ENCODE measurements around the gene MPND.

Gene MPND

GRCh38 chr19:4375164-4376027 lies 32.0 kb downstream of the MPND start:
- H3K36me3 ChIP-seq (ENCODE audit: insufficient read depth, low read length), result no peaks in the 10 kb centered on the region
- H3K79me2 ChIP-seq (ENCODE audit: control insufficient read depth, insufficient read depth, low read length, unreplicated experiment), result peaks cover 70% of the 10 kb centered on the region
- H3K4me1 ChIP-seq (ENCODE audit: control insufficient read depth, insufficient read depth, low read length, unreplicated experiment), result peaks cover 65% of the 10 kb centered on the region
- no peaks in the 10 kb centered on the region for H3K27me3 ChIP-seq (ENCODE audit: insufficient read depth, low read length)
- no peak overlapping the region for H3K4me3 ChIP-seq (ENCODE audit: low read depth, low read length)
- H3K27ac ChIP-seq (ENCODE audit: low read depth, low read length), result peak overlapping the region; percentile 94
- no peak overlapping the region for H2AFZ ChIP-seq (ENCODE audit: low read length, unreplicated experiment)

- Histone ChIP-seq H3K27me3 (ENCODE audit: insufficient read depth, low read length) (no peaks in the 10 kb centered on the region), H2AFZ (ENCODE audit: low read length, unreplicated experiment) (no peak overlapping the region), H3K79me2 (ENCODE audit: control insufficient read depth, insufficient read depth, low read length, unreplicated experiment) (peaks cover 63% of the 10 kb centered on the region), H3K4me1 (ENCODE audit: control insufficient read depth, insufficient read depth, low read length, unreplicated experiment) (peaks cover 64% of the 10 kb centered on the region), H3K36me3 (ENCODE audit: insufficient read depth, low read length) (no peaks in the 10 kb centered on the region), H3K27ac (ENCODE audit: low read depth, low read length) (peak overlapping the region; percentile 94; the same call in 1 of the 2 replicates), H3K4me3 (ENCODE audit: low read depth, low read length) (no peak overlapping the region)
Observed at GRCh38 chr19:4376028-4376670, 32.8 kb downstream of the MPND start.

- H3K4me1 ChIP-seq (ENCODE audit: control insufficient read depth, insufficient read depth, low read length, unreplicated experiment), result peaks cover 64% of the 10 kb centered on the region
- H3K27me3 ChIP-seq (ENCODE audit: insufficient read depth, low read length), result no peaks in the 10 kb centered on the region
- H3K27ac ChIP-seq (ENCODE audit: low read depth, low read length), result no peak overlapping the region; the same call in 1 of the 2 replicates
- no peak overlapping the region for H2AFZ ChIP-seq (ENCODE audit: low read length, unreplicated experiment)
- H3K36me3 ChIP-seq (ENCODE audit: insufficient read depth, low read length), result no peaks in the 10 kb centered on the region
- H3K4me3 ChIP-seq (ENCODE audit: low read depth, low read length), result no peak overlapping the region
- peaks cover 58% of the 10 kb centered on the region for H3K79me2 ChIP-seq (ENCODE audit: control insufficient read depth, insufficient read depth, low read length, unreplicated experiment)
Observed at GRCh38 chr19:4376671-4376990, 33.3 kb downstream of the MPND start.

GRCh38 chr19:4376991-4377781 lies 33.8 kb downstream of the MPND start:
- H3K4me1 ChIP-seq (ENCODE audit: control insufficient read depth, insufficient read depth, low read length, unreplicated experiment), result peaks cover 63% of the 10 kb centered on the region
- H3K36me3 ChIP-seq (ENCODE audit: insufficient read depth, low read length), result no peaks in the 10 kb centered on the region
- no peaks in the 10 kb centered on the region for H3K27me3 ChIP-seq (ENCODE audit: insufficient read depth, low read length)
- H3K4me3 ChIP-seq (ENCODE audit: low read depth, low read length), result no peak overlapping the region
- no peak overlapping the region; the same call in 1 of the 2 replicates for H3K27ac ChIP-seq (ENCODE audit: low read depth, low read length)
- H3K79me2 ChIP-seq (ENCODE audit: control insufficient read depth, insufficient read depth, low read length, unreplicated experiment), result peaks cover 56% of the 10 kb centered on the region
- no peak overlapping the region for H2AFZ ChIP-seq (ENCODE audit: low read length, unreplicated experiment)

- H3K27ac ChIP-seq (ENCODE audit: low read depth, low read length), result no peak overlapping the region
Observed at GRCh38 chr19:4378886-4379285, 35.5 kb downstream of the MPND start.

GRCh38 chr19:4379383-4380253 lies 36.3 kb downstream of the MPND start:
- Histone ChIP-seq H3K4me1 (ENCODE audit: control insufficient read depth, insufficient read depth, low read length, unreplicated experiment) (peaks cover 42% of the 10 kb centered on the region), H3K36me3 (ENCODE audit: insufficient read depth, low read length) (no peaks in the 10 kb centered on the region), H3K27me3 (ENCODE audit: insufficient read depth, low read length) (no peaks in the 10 kb centered on the region), H3K27ac (ENCODE audit: low read depth, low read length) (no peak overlapping the region), H2AFZ (ENCODE audit: low read length, unreplicated experiment) (no peak overlapping the region), H3K4me3 (ENCODE audit: low read depth, low read length) (no peak overlapping the region), H3K79me2 (ENCODE audit: control insufficient read depth, insufficient read depth, low read length, unreplicated experiment) (peaks cover 57% of the 10 kb centered on the region)

More at GRCh38 chr19:4378886-4379285, 35.5 kb downstream of the MPND start:
- no peaks in the 10 kb centered on the region for H3K36me3 ChIP-seq (ENCODE audit: insufficient read depth, low read length)
- H3K4me3 ChIP-seq (ENCODE audit: low read depth, low read length), result no peak overlapping the region
- H3K27me3 ChIP-seq (ENCODE audit: insufficient read depth, low read length), result no peaks in the 10 kb centered on the region
- peaks cover 46% of the 10 kb centered on the region for H3K4me1 ChIP-seq (ENCODE audit: control insufficient read depth, insufficient read depth, low read length, unreplicated experiment)
- H3K79me2 ChIP-seq (ENCODE audit: control insufficient read depth, insufficient read depth, low read length, unreplicated experiment), result peaks cover 50% of the 10 kb centered on the region
- no peak overlapping the region for H2AFZ ChIP-seq (ENCODE audit: low read length, unreplicated experiment)

- no peaks in the 10 kb centered on the region for H3K36me3 ChIP-seq (ENCODE audit: insufficient read depth, low read length)
- no peaks in the 10 kb centered on the region for H3K27me3 ChIP-seq (ENCODE audit: insufficient read depth, low read length)
- no peak overlapping the region for H3K4me3 ChIP-seq (ENCODE audit: low read depth, low read length)
- peaks cover 63% of the 10 kb centered on the region for H3K79me2 ChIP-seq (ENCODE audit: control insufficient read depth, insufficient read depth, low read length, unreplicated experiment)
- H3K27ac ChIP-seq (ENCODE audit: low read depth, low read length), result no peak overlapping the region
- peaks cover 35% of the 10 kb centered on the region for H3K4me1 ChIP-seq (ENCODE audit: control insufficient read depth, insufficient read depth, low read length, unreplicated experiment)
- no peak overlapping the region for H2AFZ ChIP-seq (ENCODE audit: low read length, unreplicated experiment)
Observed at GRCh38 chr19:4380254-4380727, 36.9 kb downstream of the MPND start.

- Histone ChIP-seq H3K27ac (ENCODE audit: low read depth, low read length) (no peak overlapping the region), H3K4me1 (ENCODE audit: control insufficient read depth, insufficient read depth, low read length, unreplicated experiment) (peaks cover 16% of the 10 kb centered on the region), H3K79me2 (ENCODE audit: control insufficient read depth, insufficient read depth, low read length, unreplicated experiment) (peaks cover 73% of the 10 kb centered on the region), H3K36me3 (ENCODE audit: insufficient read depth, low read length) (no peaks in the 10 kb centered on the region), H2AFZ (ENCODE audit: low read length, unreplicated experiment) (no peak overlapping the region), H3K4me3 (ENCODE audit: low read depth, low read length) (no peak overlapping the region), H3K27me3 (ENCODE audit: insufficient read depth, low read length) (no peaks in the 10 kb centered on the region)
Observed at GRCh38 chr19:4385291-4386040, 42.1 kb downstream of the MPND start.

GRCh38 chr19:4386041-4386782 lies 42.9 kb downstream of the MPND start:
- Histone ChIP-seq H3K4me3 (ENCODE audit: low read depth, low read length) (no peak overlapping the region), H3K36me3 (ENCODE audit: insufficient read depth, low read length) (no peaks in the 10 kb centered on the region), H3K27ac (ENCODE audit: low read depth, low read length) (no peak overlapping the region; the same call in 1 of the 2 replicates), H3K4me1 (ENCODE audit: control insufficient read depth, insufficient read depth, low read length, unreplicated experiment) (peaks cover 24% of the 10 kb centered on the region), H3K27me3 (ENCODE audit: insufficient read depth, low read length) (no peaks in the 10 kb centered on the region), H3K79me2 (ENCODE audit: control insufficient read depth, insufficient read depth, low read length, unreplicated experiment) (peaks cover 80% of the 10 kb centered on the region), H2AFZ (ENCODE audit: low read length, unreplicated experiment) (no peak overlapping the region)

Data from ACC112 (cell line).